ENCODE results near the gene GRAP. TPM values are rescaled to one million over a fixed set of nuclear protein-coding genes. Genes with fewer than 3 reads are reported as not detected.
A peak's percentile ranks its signal among the peaks of the same experiment; 100 is the strongest.

The GRAP gene
- total RNA-seq, 3 donors from 2014 or later: 5.7 to 6.8 (median 6.0) TPM

GRCh38 chr17:18981335-18981641, 65.5 kb downstream of the GRAP start:
- peaks cover 10% of the 10 kb centered on the region for H3K36me3 Mint-ChIP-seq (ENCODE audit: insufficient read depth)
- no peaks in the 10 kb centered on the region for H3K9me3 Mint-ChIP-seq
- no peaks in the 10 kb centered on the region for H3K4me1 Mint-ChIP-seq (ENCODE audit: low read depth)
- no peaks in the 10 kb centered on the region for H3K27me3 Mint-ChIP-seq (ENCODE audit: low read depth)
- no peak overlapping the region for H3K4me3 Mint-ChIP-seq
- DNase-seq (no peak), ATAC-seq (no peak)

GRCh38 chr17:18980682-18981334, 65.9 kb downstream of the GRAP start:
- DNase-seq: no peak

GRCh38 chr17:18978655-18979054, 68.1 kb downstream of the GRAP start:
- no peak for ATAC-seq
- peaks cover 10% of the 10 kb centered on the region for H3K36me3 Mint-ChIP-seq (ENCODE audit: insufficient read depth)

More at GRCh38 chr17:18980682-18981334, 65.9 kb downstream of the GRAP start:
- no peaks in the 10 kb centered on the region for H3K4me1 Mint-ChIP-seq (ENCODE audit: low read depth)
- no peak for ATAC-seq
- peaks cover 10% of the 10 kb centered on the region for H3K36me3 Mint-ChIP-seq (ENCODE audit: insufficient read depth)
- H3K9me3 Mint-ChIP-seq: no peaks in the 10 kb centered on the region
- H3K27me3 Mint-ChIP-seq (ENCODE audit: low read depth): no peaks in the 10 kb centered on the region
- no peak overlapping the region for H3K4me3 Mint-ChIP-seq

DNA sequence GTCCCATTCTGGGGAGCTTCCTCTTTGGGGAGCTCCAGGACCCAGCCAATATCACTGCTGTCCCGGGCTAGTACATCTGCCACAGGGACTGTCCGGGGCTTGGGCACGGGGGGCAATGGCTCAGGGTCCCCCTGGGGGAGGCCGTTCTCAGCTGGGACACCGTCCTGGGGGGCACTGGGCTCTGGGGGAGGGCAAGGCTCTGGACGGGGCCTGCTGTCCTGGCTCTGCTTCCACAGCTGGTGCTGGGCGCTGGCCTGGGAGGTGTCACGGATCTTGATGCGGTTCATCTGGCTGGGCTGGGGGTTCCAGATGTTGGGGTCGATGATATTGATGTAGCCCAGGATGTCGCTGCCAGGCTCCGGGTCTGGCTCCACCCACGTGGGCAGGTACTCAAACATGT, 68.7 kb downstream of the GRAP start:
- H3K27me3 Mint-ChIP-seq (ENCODE audit: low read depth): no peaks in the 10 kb centered on the region
- DNase-seq: no peak
- H3K4me3 Mint-ChIP-seq: no peak overlapping the region
- peaks cover 10% of the 10 kb centered on the region for H3K36me3 Mint-ChIP-seq (ENCODE audit: insufficient read depth)
- no peaks in the 10 kb centered on the region for H3K9me3 Mint-ChIP-seq
- ATAC-seq: no peak
- H3K4me1 Mint-ChIP-seq (ENCODE audit: low read depth): peaks cover 5% of the 10 kb centered on the region

More at GRCh38 chr17:18978655-18979054, 68.1 kb downstream of the GRAP start:
- no peaks in the 10 kb centered on the region for H3K27me3 Mint-ChIP-seq (ENCODE audit: low read depth)
- H3K4me1 Mint-ChIP-seq (ENCODE audit: low read depth): peaks cover 5% of the 10 kb centered on the region
- H3K9me3 Mint-ChIP-seq: no peaks in the 10 kb centered on the region
- DNase-seq: no peak
- no peak overlapping the region for H3K4me3 Mint-ChIP-seq

- ATAC-seq (no peak), DNase-seq (no peak)
- peaks cover 10% of the 10 kb centered on the region for H3K36me3 Mint-ChIP-seq (ENCODE audit: insufficient read depth)
- no peak overlapping the region for H3K4me3 Mint-ChIP-seq
- H3K9me3 Mint-ChIP-seq: no peaks in the 10 kb centered on the region
- H3K4me1 Mint-ChIP-seq (ENCODE audit: low read depth): peaks cover 5% of the 10 kb centered on the region
- no peaks in the 10 kb centered on the region for H3K27me3 Mint-ChIP-seq (ENCODE audit: low read depth)
These were observed 69.1 kb downstream of the GRAP start for GRCh38 chr17:18977646-18978045.

GRCh38 chr17:18977021-18977420, 69.7 kb downstream of the GRAP start:
- peaks cover 5% of the 10 kb centered on the region for H3K4me1 Mint-ChIP-seq (ENCODE audit: low read depth)
- no peak for ATAC-seq
- no peak overlapping the region for H3K4me3 Mint-ChIP-seq
- H3K27me3 Mint-ChIP-seq (ENCODE audit: low read depth): no peaks in the 10 kb centered on the region
- no peak for DNase-seq
- peaks cover 10% of the 10 kb centered on the region for H3K36me3 Mint-ChIP-seq (ENCODE audit: insufficient read depth)
- H3K9me3 Mint-ChIP-seq: no peaks in the 10 kb centered on the region

DNA sequence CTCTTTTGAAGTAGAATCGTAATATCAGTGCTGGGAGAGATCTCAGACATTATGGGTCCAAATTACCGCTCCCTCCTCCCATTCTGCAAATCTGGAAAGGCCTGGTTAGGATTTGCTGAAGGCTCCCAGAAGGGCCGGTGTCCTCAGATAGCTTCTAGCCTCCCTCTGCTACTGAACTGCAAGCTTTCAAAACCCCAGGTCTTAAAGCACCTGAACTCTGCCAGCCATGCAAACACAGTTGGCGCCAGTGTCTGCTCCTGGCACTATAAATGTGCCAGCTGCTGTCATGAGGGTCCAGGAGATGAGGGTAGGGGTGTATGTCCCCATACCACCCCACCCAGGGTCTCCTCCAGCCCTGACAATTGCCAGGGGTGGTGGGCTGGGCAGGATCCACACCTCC, 70.6 kb downstream of the GRAP start:
- Mint-ChIP-seq H3K4me1 (ENCODE audit: low read depth) (peaks cover 5% of the 10 kb centered on the region), H3K9me3 (no peaks in the 10 kb centered on the region), H3K36me3 (ENCODE audit: insufficient read depth) (peaks cover 10% of the 10 kb centered on the region), H3K27me3 (ENCODE audit: low read depth) (no peaks in the 10 kb centered on the region), H3K4me3 (no peak overlapping the region)
- DNase-seq (no peak), ATAC-seq (no peak)

- no peak overlapping the region for H3K4me3 Mint-ChIP-seq
- no peaks in the 10 kb centered on the region for H3K27me3 Mint-ChIP-seq (ENCODE audit: low read depth)
- peaks cover 10% of the 10 kb centered on the region for H3K36me3 Mint-ChIP-seq (ENCODE audit: insufficient read depth)
- ATAC-seq: no peak
- no peak for DNase-seq
- H3K9me3 Mint-ChIP-seq: no peaks in the 10 kb centered on the region
- H3K4me1 Mint-ChIP-seq (ENCODE audit: low read depth): peaks cover 5% of the 10 kb centered on the region
These were observed 71.2 kb downstream of the GRAP start for GRCh38 chr17:18975597-18975996.

- no peak for DNase-seq
- no peak overlapping the region for H3K4me3 Mint-ChIP-seq
- ATAC-seq: peak; percentile 55 to 62
- H3K36me3 Mint-ChIP-seq (ENCODE audit: insufficient read depth): peaks cover 11% of the 10 kb centered on the region
- H3K4me1 Mint-ChIP-seq (ENCODE audit: low read depth): peaks cover 6% of the 10 kb centered on the region
- no peaks in the 10 kb centered on the region for H3K27me3 Mint-ChIP-seq (ENCODE audit: low read depth)
- H3K9me3 Mint-ChIP-seq: no peaks in the 10 kb centered on the region
These were observed 72.2 kb downstream of the GRAP start for GRCh38 chr17:18974407-18975149.

GRCh38 chr17:18971801-18972200, 75.0 kb downstream of the GRAP start:
- H3K27me3 Mint-ChIP-seq (ENCODE audit: low read depth): no peaks in the 10 kb centered on the region
- H3K9me3 Mint-ChIP-seq: no peaks in the 10 kb centered on the region
- ATAC-seq (no peak), DNase-seq (no peak)
- H3K4me1 Mint-ChIP-seq (ENCODE audit: low read depth): peaks cover 6% of the 10 kb centered on the region
- H3K36me3 Mint-ChIP-seq (ENCODE audit: insufficient read depth): peaks cover 1% of the 10 kb centered on the region
- H3K4me3 Mint-ChIP-seq: no peak overlapping the region

Other genes starting within 250 kb of the GRAP start
- gene PRPSAP2, start 188.8 kb downstream of the GRAP start, total RNA-seq: 10 to 100 TPM; 41.6 to 50.4 (median 47.5) TPM
- not detected for gene SLC5A10, start 94.8 kb downstream of the GRAP start, total RNA-seq
- 10 to 100 TPM; 27.0 to 31.9 (median 31.9) TPM for gene FAM83G, start 42.2 kb downstream of the GRAP start, total RNA-seq
- gene GRAPL, start 80.6 kb upstream of the GRAP start, total RNA-seq: 1 to 10 TPM; 1.4 to 2.5 (median 2.0) TPM
- gene EPN2, start 190.4 kb upstream of the GRAP start, total RNA-seq: 1 to 10 TPM; 6.1 to 9.5 (median 7.2) TPM